Neural progenitor cell (in vitro differentiated cells): Measurements from ENCODE around the gene B4GALNT3. TPM values are rescaled to one million over a fixed set of nuclear protein-coding genes. Genes with fewer than 3 reads are reported as not detected.

Experiments
- DNase-seq: peaks from one replicate; pipeline ENCODE4 v3.0.0-alpha.2; 2016; ENCODE audit warnings: low spot score
- H2AFZ ChIP-seq: fragments of 200-600 bp; sonication (generic); replicated peaks from 2 replicates; pipeline ENCODE4 v1.6.1; 2016; ENCODE audit warnings: antibody characterized with exemption
- H3F3A ChIP-seq: fragments of 200-600 bp; sonication (generic); 2 replicates; pipeline ENCODE4 v1.6.1; 2016; ENCODE audit warnings: antibody characterized with exemption, low read depth
- H3K27ac ChIP-seq: fragments of 200-600 bp; sonication (generic); 2 replicates; pipeline ENCODE4 v1.5.1; 2016; ENCODE audit warnings: mild to moderate bottlenecking
- H3K27me3 ChIP-seq: fragments of 200-600 bp; sonication (generic); 2 replicates; pipeline ENCODE4 v1.6.1; 2016; ENCODE audit warnings: mild to moderate bottlenecking, moderate library complexity
- H3K36me3 ChIP-seq: fragments of 200-600 bp; sonication (generic); 2 replicates; pipeline ENCODE4 v1.5.1; 2016
- H3K4me1 ChIP-seq: fragments of 200-600 bp; sonication (generic); 2 replicates; pipeline ENCODE4 v1.6.1; 2016; ENCODE audit warnings: mixed run types
- H3K4me2 ChIP-seq: fragments of 200-600 bp; sonication (generic); 2 replicates; pipeline ENCODE4 v1.6.1; 2016
- H3K4me3 ChIP-seq: fragments of 200-600 bp; sonication (generic); 2 replicates; pipeline ENCODE4 v1.5.1; 2016
- H3K79me2 ChIP-seq: fragments of 200-600 bp; sonication (generic); 2 replicates; pipeline ENCODE4 v1.6.1; 2016; ENCODE audit warnings: low read depth
- H3K9ac ChIP-seq: fragments of 200-600 bp; sonication (generic); 2 replicates; pipeline ENCODE4 v1.6.1; 2016
- H3K9me3 ChIP-seq: fragments of 200-600 bp; sonication (generic); 2 replicates; pipeline ENCODE4 v1.5.1; 2016; ENCODE audit warnings: low read depth
- H4K20me1 ChIP-seq: fragments of 200-600 bp; sonication (generic); 2 replicates; pipeline ENCODE4 v1.6.1; 2016; ENCODE audit warnings: low read depth
- H3K27ac Mint-ChIP-seq: 3 replicates; pipeline ENCODE4 v1.8.0; 2021; ENCODE audit warnings: mixed read lengths
- H3K27me3 Mint-ChIP-seq: 2 replicates; pipeline ENCODE4 v1.8.0; 2022; ENCODE audit warnings: low read depth, mild to moderate bottlenecking, inconsistent platforms, moderate library complexity, mixed read lengths; ENCODE audit not compliant: insufficient read depth
- H3K36me3 Mint-ChIP-seq: 3 replicates; pipeline ENCODE4 v1.8.0; 2021; ENCODE audit warnings: mixed read lengths
- H3K4me1 Mint-ChIP-seq: 3 replicates; pipeline ENCODE4 v1.8.0; 2021; ENCODE audit warnings: mixed read lengths
- H3K4me3 Mint-ChIP-seq: 3 replicates; pipeline ENCODE4 v1.8.0; 2021; ENCODE audit warnings: mild to moderate bottlenecking, moderate library complexity, mixed read lengths
- H3K9me3 Mint-ChIP-seq: 3 replicates; pipeline ENCODE4 v1.8.0; 2020; ENCODE audit warnings: mixed read lengths
- EZH2 ChIP-seq: fragments of 200-600 bp; sonication (generic); IDR thresholded peaks from 2 replicates; pipeline ENCODE4 v1.6.1; 2017; ENCODE audit warnings: antibody characterized with exemption, mild to moderate bottlenecking, moderate library complexity
- EZH2phosphoT487 ChIP-seq: fragments of 200-600 bp; sonication (generic); IDR thresholded peaks from 2 replicates; pipeline ENCODE4 v1.6.1; 2017; ENCODE audit warnings: antibody characterized with exemption
- total RNA-seq: library from RNA; depleted of rRNA; stranded (reverse); fragments of >200 nt; gene quantifications from 2 replicates; pipeline ENCODE4 v1.2.3, GENCODE V29; 2015; ENCODE audit warnings: low replicate concordance
- TF ChIP-seq, protein P1 (sequence below): fragments of 200-600 bp; sonication (generic); IDR thresholded peaks from 2 replicates; pipeline ENCODE4 v1.5.1; 2017; ENCODE audit warnings: antibody characterized with exemption, mild to moderate bottlenecking

The B4GALNT3 gene
- total RNA-seq, 1 donor from 2014 or later: 29.0 TPM

GRCh38 chr12:495466-495865 is 35.7 kb downstream of the B4GALNT3 start:
- H3K4me1 Mint-ChIP-seq: peaks cover 8% of the 10 kb centered on the region
- Histone ChIP-seq H2AFZ (no peak overlapping the region), H3K4me2 (no peak overlapping the region), H3K4me1 (peaks cover 29% of the 10 kb centered on the region), H3K27me3 (no peaks in the 10 kb centered on the region), H4K20me1 (no peaks in the 10 kb centered on the region), H3F3A (peaks cover 13% of the 10 kb centered on the region), H3K4me3 (no peak overlapping the region), H3K9ac (no peak overlapping the region), H3K9me3 (peaks cover 15% of the 10 kb centered on the region), H3K79me2 (peaks cover 10% of the 10 kb centered on the region), H3K27ac (peak overlapping the region; percentile 53), H3K36me3 (no peaks in the 10 kb centered on the region)
- H3K9me3 Mint-ChIP-seq: peaks cover 4% of the 10 kb centered on the region
- DNase-seq: no peak
- H3K27ac Mint-ChIP-seq: no peak overlapping the region
- H3K4me3 Mint-ChIP-seq: no peak overlapping the region
- H3K27me3 Mint-ChIP-seq: peaks cover 2% of the 10 kb centered on the region
- H3K36me3 Mint-ChIP-seq: no peaks in the 10 kb centered on the region
- TF ChIP-seq, protein P1, sequence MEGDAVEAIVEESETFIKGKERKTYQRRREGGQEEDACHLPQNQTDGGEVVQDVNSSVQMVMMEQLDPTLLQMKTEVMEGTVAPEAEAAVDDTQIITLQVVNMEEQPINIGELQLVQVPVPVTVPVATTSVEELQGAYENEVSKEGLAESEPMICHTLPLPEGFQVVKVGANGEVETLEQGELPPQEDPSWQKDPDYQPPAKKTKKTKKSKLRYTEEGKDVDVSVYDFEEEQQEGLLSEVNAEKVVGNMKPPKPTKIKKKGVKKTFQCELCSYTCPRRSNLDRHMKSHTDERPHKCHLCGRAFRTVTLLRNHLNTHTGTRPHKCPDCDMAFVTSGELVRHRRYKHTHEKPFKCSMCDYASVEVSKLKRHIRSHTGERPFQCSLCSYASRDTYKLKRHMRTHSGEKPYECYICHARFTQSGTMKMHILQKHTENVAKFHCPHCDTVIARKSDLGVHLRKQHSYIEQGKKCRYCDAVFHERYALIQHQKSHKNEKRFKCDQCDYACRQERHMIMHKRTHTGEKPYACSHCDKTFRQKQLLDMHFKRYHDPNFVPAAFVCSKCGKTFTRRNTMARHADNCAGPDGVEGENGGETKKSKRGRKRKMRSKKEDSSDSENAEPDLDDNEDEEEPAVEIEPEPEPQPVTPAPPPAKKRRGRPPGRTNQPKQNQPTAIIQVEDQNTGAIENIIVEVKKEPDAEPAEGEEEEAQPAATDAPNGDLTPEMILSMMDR: no peak
- TF ChIP-seq EZH2 (no peak), EZH2phosphoT487 (no peak)

GRCh38 chr12:496736-497135 is 37.0 kb downstream of the B4GALNT3 start:
- H3K27me3 ChIP-seq: no peaks in the 10 kb centered on the region
- DNase-seq: no peak
- H4K20me1 ChIP-seq: no peaks in the 10 kb centered on the region
- peaks cover 15% of the 10 kb centered on the region for H3K9me3 ChIP-seq
- Mint-ChIP-seq H3K36me3 (no peaks in the 10 kb centered on the region), H3K9me3 (peaks cover 4% of the 10 kb centered on the region), H3K27ac (no peak overlapping the region), H3K27me3 (peaks cover 2% of the 10 kb centered on the region), H3K4me3 (no peak overlapping the region), H3K4me1 (peaks cover 11% of the 10 kb centered on the region)
- H3F3A ChIP-seq: peaks cover 13% of the 10 kb centered on the region
- H3K4me3 ChIP-seq: no peak overlapping the region
- H3K79me2 ChIP-seq: peaks cover 12% of the 10 kb centered on the region
- no peak overlapping the region for H3K4me2 ChIP-seq
- no peaks in the 10 kb centered on the region for H3K36me3 ChIP-seq
- H3K9ac ChIP-seq: no peak overlapping the region
- H3K27ac ChIP-seq: no peak overlapping the region
- no peak for TF ChIP-seq EZH2phosphoT487
- TF ChIP-seq, protein P1: no peak
- no peak for TF ChIP-seq EZH2
- no peak overlapping the region for H2AFZ ChIP-seq
- peaks cover 33% of the 10 kb centered on the region for H3K4me1 ChIP-seq

DNA sequence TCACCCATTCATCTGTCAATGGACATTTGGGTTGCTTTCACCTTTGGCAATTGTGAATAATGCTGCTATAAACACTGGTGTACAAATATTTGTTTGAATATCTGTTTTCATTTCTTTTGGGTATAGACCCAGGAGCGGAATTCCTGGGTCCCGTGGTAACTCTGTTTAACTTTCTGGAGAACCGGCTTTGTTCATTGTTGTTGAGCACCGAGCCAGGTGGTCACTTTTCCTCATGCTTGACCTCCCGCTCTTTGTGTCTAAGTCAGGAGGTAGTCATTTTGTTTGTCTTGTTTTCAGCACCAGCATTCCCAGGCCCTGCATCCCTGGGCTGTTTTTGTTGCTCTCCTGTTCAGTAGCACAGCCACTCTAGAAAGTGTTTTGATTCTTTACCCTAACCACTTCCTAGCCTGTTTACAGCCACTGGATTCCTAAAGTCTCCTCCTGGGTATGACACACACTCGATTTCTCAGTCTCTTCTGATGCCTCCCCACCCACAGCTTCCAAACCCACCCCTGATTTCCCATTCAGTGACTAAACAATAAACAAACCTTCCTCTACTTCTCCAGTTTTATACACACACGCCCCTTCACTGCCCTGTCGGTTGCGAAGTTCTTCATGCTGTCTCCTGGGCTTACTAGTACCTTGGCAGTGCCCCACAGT is 37.9 kb downstream of the B4GALNT3 start:
- H3K79me2 ChIP-seq: peaks cover 12% of the 10 kb centered on the region
- DNase-seq: peak; percentile 80
- no peaks in the 10 kb centered on the region for H3K36me3 Mint-ChIP-seq
- H3K27me3 ChIP-seq: no peaks in the 10 kb centered on the region
- H3K4me3 ChIP-seq: no peak overlapping the region
- TF ChIP-seq, protein P1: no peak
- TF ChIP-seq EZH2 (no peak), EZH2phosphoT487 (no peak)
- peak overlapping the region; percentile 22 for H3K27ac Mint-ChIP-seq
- peaks cover 18% of the 10 kb centered on the region for H3K4me1 Mint-ChIP-seq
- no peaks in the 10 kb centered on the region for H3K9me3 Mint-ChIP-seq
- H3K36me3 ChIP-seq: no peaks in the 10 kb centered on the region
- peak overlapping the region; percentile 94 for H3K27ac ChIP-seq
- peaks cover 13% of the 10 kb centered on the region for H3F3A ChIP-seq
- peak overlapping the region; percentile 40 for H3K4me2 ChIP-seq
- H3K9me3 ChIP-seq: peaks cover 12% of the 10 kb centered on the region
- no peaks in the 10 kb centered on the region for H4K20me1 ChIP-seq
- H2AFZ ChIP-seq: no peak overlapping the region
- no peak overlapping the region for H3K4me3 Mint-ChIP-seq
- no peak overlapping the region for H3K9ac ChIP-seq
- H3K27me3 Mint-ChIP-seq: peaks cover 2% of the 10 kb centered on the region
- peaks cover 41% of the 10 kb centered on the region for H3K4me1 ChIP-seq
